T-helper 17 cell (primary cell): ENCODE data around the gene GBA3. TPM values are rescaled to one million over a fixed set of nuclear protein-coding genes. Genes with fewer than 3 reads are reported as not detected.

Experiments used
- ATAC-seq: fragments of 150-1000 bp; cut with Tn5 transposase; 2 replicates; pipeline ENCODE4 v1.10.0; 2021; ENCODE audit warnings: mild to moderate bottlenecking, moderate library complexity
- DNase-seq, 3 donors: peaks; one replicate each; pipeline versions ENCODE4 v3.0.0 to v3.0.0-alpha.2; 2020 to 2021
- H3K9me3 ChIP-seq: one replicate; pipeline ENCODE4 v1.7.0; 2013; ENCODE audit warnings: low read length, mild to moderate bottlenecking; ENCODE audit not compliant: control insufficient read depth, poor library complexity, severe bottlenecking
- H3K27ac Mint-ChIP-seq: one replicate; pipeline ENCODE4 v1.8.0; 2022; ENCODE audit warnings: mild to moderate bottlenecking, moderate library complexity, mixed read lengths
- H3K27me3 Mint-ChIP-seq: one replicate; pipeline ENCODE4 v1.8.0; 2022; ENCODE audit warnings: mixed read lengths
- H3K36me3 Mint-ChIP-seq: one replicate; pipeline ENCODE4 v1.8.0; 2022; ENCODE audit warnings: low read depth, mixed read lengths
- H3K4me1 Mint-ChIP-seq: one replicate; pipeline ENCODE4 v1.8.0; 2022; ENCODE audit warnings: mild to moderate bottlenecking, mixed read lengths
- H3K4me3 Mint-ChIP-seq: one replicate; pipeline ENCODE4 v1.8.0; 2022; ENCODE audit warnings: mild to moderate bottlenecking, moderate library complexity, mixed read lengths
- total RNA-seq, 4 donors: library from RNA in 2 of 4; stranded (reverse) in 2 of 4; gene quantifications; one replicate each; pipeline ENCODE4 v1.2.3 and lab custom pipeline; 2022 to 2026

Gene GBA3
- total RNA-seq, 2 donors from 2014 or later, result not detected

DNA sequence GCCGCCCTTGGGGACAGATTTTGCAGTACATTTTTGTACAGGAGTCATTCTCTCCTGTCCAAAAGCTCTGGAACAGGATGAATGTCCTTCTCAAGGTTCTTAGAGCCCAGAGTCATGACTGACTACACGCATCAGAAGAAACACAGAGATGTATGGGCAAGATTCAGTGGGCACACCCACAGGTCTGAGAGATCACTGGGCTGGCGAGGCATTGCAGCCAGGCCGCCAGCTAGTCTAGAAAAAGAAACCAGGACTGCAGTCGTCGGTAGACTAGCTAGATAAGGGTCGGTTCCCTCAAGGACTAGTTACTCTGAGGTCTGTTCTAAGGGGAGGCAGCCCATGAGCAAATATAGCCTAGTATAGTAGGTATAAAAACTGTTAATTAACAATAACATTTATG, 19.8 kb downstream of the GBA3 start:
- ATAC-seq (no peak), DNase-seq (no peak)
- no peaks in the 10 kb centered on the region for H3K9me3 ChIP-seq
- no peak overlapping the region for H3K4me3 Mint-ChIP-seq
- no peaks in the 10 kb centered on the region for H3K36me3 Mint-ChIP-seq
- no peaks in the 10 kb centered on the region for H3K4me1 Mint-ChIP-seq
- no peak overlapping the region for H3K27ac Mint-ChIP-seq
- H3K27me3 Mint-ChIP-seq, result no peaks in the 10 kb centered on the region

DNA sequence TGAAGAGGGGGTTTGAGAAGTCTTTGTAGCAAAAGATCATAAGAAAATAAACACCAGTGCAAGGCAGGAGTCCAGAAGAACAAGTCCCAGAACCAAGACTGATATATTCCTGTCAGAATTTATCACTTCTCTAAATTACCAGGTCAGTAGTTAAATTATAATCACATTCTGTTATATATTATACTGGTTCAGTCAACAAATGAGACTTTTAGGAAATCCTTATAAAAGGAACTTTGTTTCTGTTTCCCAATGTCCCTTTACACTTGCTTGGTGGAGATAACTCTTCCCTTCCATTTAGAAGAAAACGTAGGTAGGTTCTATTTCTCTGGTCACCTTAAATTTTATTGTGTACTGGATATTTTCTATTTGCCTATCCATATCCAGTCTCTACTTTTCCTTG, 21.1 kb downstream of the GBA3 start:
- H3K9me3 ChIP-seq, result no peaks in the 10 kb centered on the region
- no peak overlapping the region for H3K4me3 Mint-ChIP-seq

DNA sequence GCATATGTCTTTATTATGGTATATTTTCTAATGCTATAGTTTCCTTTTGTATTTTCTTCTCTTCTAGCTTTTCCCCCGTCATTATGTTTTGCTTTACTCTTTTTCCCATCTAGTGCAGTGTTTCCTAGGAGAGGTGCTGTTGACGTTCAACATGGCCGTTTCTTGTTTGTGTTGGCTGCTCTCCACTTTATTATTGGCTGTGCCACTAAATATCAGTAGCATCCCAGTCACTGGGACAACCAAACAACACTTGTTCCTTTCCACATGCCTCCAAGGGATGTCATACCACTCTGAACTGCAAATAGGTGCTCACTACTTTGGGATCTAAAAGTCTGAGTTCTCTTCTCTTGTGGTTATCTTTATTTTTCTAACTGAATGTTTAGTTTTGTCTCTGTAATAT, 26.5 kb downstream of the GBA3 start:
- Mint-ChIP-seq H3K4me3 (no peak overlapping the region), H3K27me3 (no peaks in the 10 kb centered on the region), H3K4me1 (no peaks in the 10 kb centered on the region), H3K36me3 (no peaks in the 10 kb centered on the region), H3K27ac (no peak overlapping the region)
- ATAC-seq (no peak), DNase-seq (no peak)
- peaks cover 3% of the 10 kb centered on the region for H3K9me3 ChIP-seq

More for the DNA sequence above, 21.1 kb downstream of the GBA3 start:
- Mint-ChIP-seq H3K27me3 (no peaks in the 10 kb centered on the region), H3K36me3 (no peaks in the 10 kb centered on the region), H3K27ac (no peak overlapping the region), H3K4me1 (no peaks in the 10 kb centered on the region)
- no peak for ATAC-seq
- no peak for DNase-seq

DNA sequence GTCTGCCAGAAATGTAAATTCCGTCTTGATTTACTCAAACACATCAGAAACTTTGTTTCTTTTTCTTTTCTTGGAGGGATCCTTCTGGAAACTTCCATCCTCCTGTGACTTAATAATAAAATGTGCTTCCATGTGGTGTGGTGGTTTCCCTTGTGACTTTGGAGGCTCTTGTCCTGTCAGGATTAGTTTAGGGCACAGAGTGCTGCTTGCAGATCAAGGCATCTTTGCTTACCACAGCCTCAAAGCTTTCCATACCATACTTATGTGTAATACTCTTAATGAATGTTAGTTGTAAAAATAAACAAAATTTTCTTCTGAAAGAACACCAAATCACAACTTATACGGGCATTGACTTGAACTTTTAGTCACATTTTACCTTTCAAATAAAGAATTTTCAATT, 27.4 kb downstream of the GBA3 start:
- H3K9me3 ChIP-seq, result peaks cover 3% of the 10 kb centered on the region
- DNase-seq, result no peak
- Mint-ChIP-seq H3K27me3 (no peaks in the 10 kb centered on the region), H3K4me1 (no peaks in the 10 kb centered on the region), H3K4me3 (no peak overlapping the region), H3K27ac (no peak overlapping the region), H3K36me3 (no peaks in the 10 kb centered on the region)
- no peak for ATAC-seq

DNA sequence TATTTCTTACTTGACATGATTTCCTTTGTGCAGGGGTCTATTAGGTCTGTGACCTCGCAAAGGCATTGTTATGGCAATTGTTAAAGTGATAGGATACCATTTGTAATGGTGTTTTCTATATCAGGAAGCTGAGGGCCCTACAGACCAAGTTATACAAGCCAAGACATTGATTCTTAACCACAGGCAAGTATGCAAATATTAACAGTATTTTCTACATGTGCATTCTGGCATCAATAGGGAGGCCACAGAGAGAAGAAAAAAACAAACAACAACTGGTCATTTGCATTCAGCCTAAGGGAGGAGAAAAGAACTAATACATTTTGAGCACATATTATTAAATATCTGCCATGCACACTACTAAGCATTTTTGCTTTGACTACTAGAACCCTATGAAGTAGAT, 28.5 kb downstream of the GBA3 start:
- no peak overlapping the region for H3K4me3 Mint-ChIP-seq
- DNase-seq (no peak), ATAC-seq (no peak)
- no peaks in the 10 kb centered on the region for H3K4me1 Mint-ChIP-seq
- H3K36me3 Mint-ChIP-seq, result no peaks in the 10 kb centered on the region
- H3K27me3 Mint-ChIP-seq, result no peaks in the 10 kb centered on the region
- H3K27ac Mint-ChIP-seq, result no peak overlapping the region
- peaks cover 3% of the 10 kb centered on the region for H3K9me3 ChIP-seq

DNA sequence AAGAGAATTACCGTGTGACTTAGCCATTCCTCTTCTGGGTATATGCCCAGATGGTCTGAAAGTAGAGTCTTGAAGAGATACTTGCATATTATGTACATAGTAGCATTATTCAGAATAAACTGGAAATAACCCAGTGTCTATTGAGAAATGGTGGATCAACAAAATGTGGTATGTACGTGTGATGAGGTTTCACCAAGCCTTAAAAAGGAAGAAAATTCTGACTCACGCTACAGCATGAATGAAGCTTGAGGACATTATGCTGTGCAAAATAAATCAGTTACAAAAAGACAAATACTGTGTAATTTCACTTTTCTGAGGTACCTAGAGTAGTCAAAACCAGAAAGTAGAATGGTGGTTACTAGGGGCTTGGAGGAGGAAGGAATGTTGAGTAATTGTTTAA, 37.3 kb downstream of the GBA3 start:
- no peak for DNase-seq
- Mint-ChIP-seq H3K27me3 (no peaks in the 10 kb centered on the region), H3K27ac (no peak overlapping the region), H3K36me3 (no peaks in the 10 kb centered on the region), H3K4me1 (no peaks in the 10 kb centered on the region), H3K4me3 (no peak overlapping the region)
- no peak for ATAC-seq
- no peaks in the 10 kb centered on the region for H3K9me3 ChIP-seq

DNA sequence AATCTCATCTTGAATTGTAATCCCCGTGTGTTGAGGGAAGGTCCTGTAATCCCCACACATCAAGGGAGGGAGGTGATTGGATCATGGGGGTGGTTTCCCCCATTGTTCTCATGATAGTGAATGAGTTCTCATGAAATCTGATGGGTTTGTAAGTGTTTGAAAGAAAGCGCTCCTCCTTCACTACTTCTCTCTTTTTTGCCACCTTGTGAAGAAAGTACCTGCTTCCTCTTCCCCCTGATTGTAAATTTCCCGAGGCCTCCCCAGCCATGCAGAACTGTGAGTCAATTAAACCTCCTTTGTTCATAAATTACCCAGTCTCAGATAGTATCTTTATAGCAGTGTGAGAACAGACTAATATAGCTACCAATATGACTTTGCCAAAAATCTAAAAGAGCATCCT, 41.1 kb downstream of the GBA3 start:
- no peak overlapping the region for H3K4me3 Mint-ChIP-seq
- ATAC-seq (no peak), DNase-seq (no peak)
- no peaks in the 10 kb centered on the region for H3K36me3 Mint-ChIP-seq
- no peaks in the 10 kb centered on the region for H3K27me3 Mint-ChIP-seq
- no peaks in the 10 kb centered on the region for H3K4me1 Mint-ChIP-seq
- H3K27ac Mint-ChIP-seq, result no peak overlapping the region
- peaks cover 3% of the 10 kb centered on the region for H3K9me3 ChIP-seq

DNA sequence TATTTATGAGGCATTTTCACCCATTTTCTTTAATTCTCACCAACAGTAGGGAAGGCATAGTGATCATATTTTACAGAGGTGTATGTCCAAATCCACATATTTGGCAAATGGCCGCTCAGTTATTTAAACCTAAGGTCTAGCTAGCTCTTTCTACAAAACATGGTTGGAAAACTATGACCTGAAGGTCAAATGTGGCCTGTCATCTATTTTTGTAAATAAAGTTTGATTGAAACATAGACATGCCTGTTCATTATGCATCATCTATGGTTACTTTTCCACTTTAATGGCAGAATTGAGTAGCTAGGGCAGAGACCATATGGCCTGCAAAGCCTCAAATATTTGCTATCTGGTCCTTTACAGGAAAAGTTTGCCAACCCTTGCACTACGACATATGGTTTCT, 44.2 kb downstream of the GBA3 start:
- Mint-ChIP-seq H3K27me3 (no peaks in the 10 kb centered on the region), H3K4me3 (no peak overlapping the region), H3K27ac (no peak overlapping the region), H3K4me1 (no peaks in the 10 kb centered on the region), H3K36me3 (no peaks in the 10 kb centered on the region)
- DNase-seq (no peak), ATAC-seq (no peak)
- H3K9me3 ChIP-seq, result peaks cover 3% of the 10 kb centered on the region

DNA sequence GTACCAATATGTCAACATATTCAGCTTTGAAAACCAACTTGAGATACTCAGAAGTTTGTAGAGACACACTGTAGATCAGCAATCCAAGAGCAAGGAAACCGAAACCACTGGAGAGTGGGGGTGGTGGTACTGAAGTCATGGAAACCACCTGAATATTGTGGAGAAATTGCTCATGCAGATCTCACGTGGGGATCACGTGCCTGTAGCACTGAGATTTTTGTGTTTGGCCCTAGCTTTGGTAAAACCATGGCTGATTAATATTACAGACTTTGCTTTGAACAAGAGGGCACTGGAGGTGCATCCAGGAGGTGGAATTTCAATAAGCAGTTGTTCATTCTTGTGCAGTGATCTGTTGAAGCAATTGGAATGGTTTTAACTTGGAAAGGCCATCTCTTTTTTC, 47.2 kb downstream of the GBA3 start:
- Mint-ChIP-seq H3K4me3 (no peak overlapping the region), H3K4me1 (no peaks in the 10 kb centered on the region), H3K36me3 (no peaks in the 10 kb centered on the region), H3K27me3 (no peaks in the 10 kb centered on the region), H3K27ac (no peak overlapping the region)
- DNase-seq, result no peak
- H3K9me3 ChIP-seq, result peaks cover 3% of the 10 kb centered on the region
- ATAC-seq, result no peak

DNA sequence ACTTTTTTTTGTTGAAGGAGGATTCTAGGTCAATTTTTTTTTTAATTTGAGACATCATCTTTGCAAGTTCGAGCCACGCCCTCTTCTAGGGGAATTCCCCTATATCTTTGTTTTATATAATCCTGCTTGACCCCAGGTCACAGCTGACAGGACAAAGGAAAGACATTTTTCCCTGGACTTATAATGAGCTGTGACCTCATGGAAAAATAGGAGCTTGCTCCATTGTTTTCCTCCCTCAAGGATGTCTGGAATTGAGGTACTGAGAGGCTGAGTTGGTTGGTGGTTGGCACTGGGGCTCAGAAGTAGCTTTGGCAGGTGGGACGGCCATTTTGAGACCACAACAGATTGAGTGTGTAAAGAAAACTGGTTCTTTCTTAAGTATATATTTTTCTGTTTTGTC, 49.0 kb downstream of the GBA3 start:
- DNase-seq (no peak), ATAC-seq (no peak)
- H3K4me1 Mint-ChIP-seq, result no peaks in the 10 kb centered on the region
- H3K4me3 Mint-ChIP-seq, result no peak overlapping the region
- H3K9me3 ChIP-seq, result no peaks in the 10 kb centered on the region
- no peaks in the 10 kb centered on the region for H3K27me3 Mint-ChIP-seq
- H3K36me3 Mint-ChIP-seq, result no peaks in the 10 kb centered on the region
- H3K27ac Mint-ChIP-seq, result no peak overlapping the region

DNA sequence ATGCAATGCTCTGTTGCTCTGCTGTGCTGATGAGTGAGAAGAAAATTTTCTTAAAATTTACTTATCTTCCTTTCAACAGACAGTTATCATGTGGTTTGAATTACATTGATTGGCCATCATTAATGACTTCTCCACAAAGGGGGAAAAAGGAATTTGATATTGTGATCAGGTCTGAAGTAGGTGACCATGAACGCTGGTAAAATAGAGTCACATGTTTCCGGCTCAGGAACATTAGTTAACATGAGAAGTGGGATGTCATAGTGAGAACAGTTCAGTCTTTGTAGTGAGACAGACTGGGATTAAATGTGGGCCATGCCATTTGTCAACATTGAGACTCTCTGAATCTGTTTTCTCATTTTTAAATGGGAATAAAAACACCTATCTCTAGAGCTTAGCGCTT, 50.6 kb downstream of the GBA3 start:
- ATAC-seq (no peak), DNase-seq (no peak)
- no peaks in the 10 kb centered on the region for H3K27me3 Mint-ChIP-seq
- no peak overlapping the region for H3K4me3 Mint-ChIP-seq
- no peak overlapping the region for H3K27ac Mint-ChIP-seq
- no peaks in the 10 kb centered on the region for H3K36me3 Mint-ChIP-seq
- H3K9me3 ChIP-seq, result no peaks in the 10 kb centered on the region
- no peaks in the 10 kb centered on the region for H3K4me1 Mint-ChIP-seq

DNA sequence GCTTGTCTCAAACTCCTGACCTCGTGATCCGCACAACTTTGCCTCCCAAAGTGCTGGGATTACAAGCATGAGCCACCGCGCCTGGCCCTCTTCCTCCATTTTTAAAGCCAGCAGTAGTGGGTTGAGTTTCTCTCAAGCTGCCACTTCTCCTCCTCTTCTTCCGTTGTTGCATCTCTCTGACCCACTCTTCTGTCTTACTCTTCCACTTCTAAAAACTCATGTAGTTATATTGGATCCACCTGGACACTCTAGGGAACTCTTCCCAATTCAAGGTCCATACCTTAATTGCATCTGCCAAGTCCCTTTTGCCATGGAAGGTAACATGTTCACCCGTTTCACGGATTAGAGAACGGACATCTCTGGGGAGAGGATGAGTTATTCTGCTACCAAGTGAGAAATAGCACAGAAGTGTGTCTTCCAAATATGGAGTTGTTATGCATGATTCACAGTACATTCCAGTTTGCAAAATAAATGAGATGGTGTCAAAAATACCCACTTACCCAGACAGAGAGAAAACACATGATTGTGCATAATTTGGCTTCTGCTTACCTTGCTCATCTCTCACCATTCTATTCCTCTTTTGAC, 51.8 kb downstream of the GBA3 start:
- H3K4me1 Mint-ChIP-seq, result no peaks in the 10 kb centered on the region
- no peak overlapping the region for H3K4me3 Mint-ChIP-seq
- ATAC-seq, result no peak

DNA sequence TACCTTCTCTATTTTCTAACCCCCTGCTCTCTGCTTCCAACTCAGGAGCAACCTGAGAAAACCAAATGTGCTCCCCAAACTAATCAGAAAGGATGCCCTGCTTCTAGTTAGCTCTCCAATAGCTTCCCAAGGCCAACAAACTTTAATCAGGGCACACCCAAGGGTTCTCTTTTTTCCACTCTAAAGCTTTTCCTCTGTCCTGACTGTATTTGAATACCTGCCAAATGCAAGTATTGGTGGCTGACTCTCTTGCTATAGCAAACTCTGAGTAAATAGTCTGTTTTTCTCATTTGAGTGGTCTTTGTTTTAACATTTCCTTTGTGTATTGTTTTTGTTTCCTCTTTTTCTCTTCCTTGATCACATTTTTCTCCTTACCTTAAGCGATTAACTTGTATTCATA, 52.5 kb downstream of the GBA3 start:
- Mint-ChIP-seq H3K4me3 (no peak overlapping the region), H3K27ac (no peak overlapping the region), H3K27me3 (no peaks in the 10 kb centered on the region), H3K36me3 (no peaks in the 10 kb centered on the region), H3K4me1 (no peaks in the 10 kb centered on the region)
- ATAC-seq (no peak), DNase-seq (no peak)
- no peaks in the 10 kb centered on the region for H3K9me3 ChIP-seq

More for the DNA sequence above, 51.8 kb downstream of the GBA3 start:
- H3K9me3 ChIP-seq, result no peaks in the 10 kb centered on the region
- no peaks in the 10 kb centered on the region for H3K36me3 Mint-ChIP-seq
- DNase-seq, result no peak
- H3K27me3 Mint-ChIP-seq, result no peaks in the 10 kb centered on the region
- H3K27ac Mint-ChIP-seq, result no peak overlapping the region

DNA sequence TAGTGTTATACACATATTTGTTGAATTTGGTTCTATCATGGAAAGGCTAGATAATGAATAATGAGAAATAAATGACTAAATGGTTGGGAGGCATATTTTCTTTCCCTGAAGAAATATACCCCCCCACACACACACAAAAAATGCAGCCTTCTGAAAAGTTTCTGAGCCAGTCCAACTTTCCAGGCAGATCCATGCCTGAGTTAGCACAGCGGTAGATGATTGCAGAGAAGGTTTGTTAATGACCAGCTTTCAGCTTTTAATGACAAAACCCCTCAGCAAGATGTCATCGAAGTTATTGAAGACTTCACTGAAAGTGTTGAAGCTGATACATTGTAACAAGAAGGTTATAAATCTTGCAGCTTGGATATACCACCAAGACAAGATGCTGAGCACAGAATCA, 61.4 kb downstream of the GBA3 start:
- H3K27me3 Mint-ChIP-seq, result no peaks in the 10 kb centered on the region
- H3K27ac Mint-ChIP-seq, result no peak overlapping the region
- no peaks in the 10 kb centered on the region for H3K36me3 Mint-ChIP-seq
- H3K4me3 Mint-ChIP-seq, result no peak overlapping the region
- no peaks in the 10 kb centered on the region for H3K9me3 ChIP-seq
- ATAC-seq (no peak), DNase-seq (no peak)
- H3K4me1 Mint-ChIP-seq, result no peaks in the 10 kb centered on the region
